Hematopoietic multipotent progenitor cell treated with erythropoietin and hydrocortisone succinate and interleukin-3 and kit ligand, for 8 days (in vitro differentiated cells): Measurements from ENCODE around the gene PRDM11.

Experiments used
- DNase-seq: peaks from one replicate; pipeline ENCODE4 v3.0.0-alpha.2; 2015

The PRDM11 gene

GRCh38 chr11:45142241-45143055 is 4.0 kb upstream of the PRDM11 start:
- no peak for DNase-seq

- DNase-seq, result no peak
These were observed 2.9 kb upstream of the PRDM11 start for GRCh38 chr11:45143494-45143893.

GRCh38 chr11:45144126-45145082 is 2.0 kb upstream of the PRDM11 start:
- DNase-seq, result no peak

GRCh38 chr11:45145083-45145378 is 1.4 kb upstream of the PRDM11 start:
- DNase-seq, result no peak

GRCh38 chr11:45145379-45146071 is 914 bp upstream of the PRDM11 start:
- DNase-seq, result peak; percentile 50

GRCh38 chr11:45147017-45147728 is 734 bp downstream of the PRDM11 start:
- DNase-seq, result peak; percentile 93

- no peak for DNase-seq
These were observed 1.6 kb downstream of the PRDM11 start for GRCh38 chr11:45147891-45148675.

GRCh38 chr11:45149483-45150056 is 3.1 kb downstream of the PRDM11 start:
- no peak for DNase-seq

- DNase-seq, result no peak
These were observed 3.9 kb downstream of the PRDM11 start for GRCh38 chr11:45150301-45150700.

- no peak for DNase-seq
These were observed 4.5 kb downstream of the PRDM11 start for GRCh38 chr11:45150943-45151342.

GRCh38 chr11:45151362-45151982 is 5.0 kb downstream of the PRDM11 start:
- no peak for DNase-seq

GRCh38 chr11:45152740-45153595 is 6.5 kb downstream of the PRDM11 start:
- no peak for DNase-seq

GRCh38 chr11:45154276-45154675 is 7.8 kb downstream of the PRDM11 start:
- DNase-seq, result no peak

GRCh38 chr11:45155058-45155551 is 8.7 kb downstream of the PRDM11 start:
- no peak for DNase-seq

- peak; percentile 15 for DNase-seq
These were observed 9.3 kb downstream of the PRDM11 start for GRCh38 chr11:45155627-45156180.

GRCh38 chr11:45156201-45156600 is 9.8 kb downstream of the PRDM11 start:
- DNase-seq, result no peak

GRCh38 chr11:45156741-45157140 is 10.3 kb downstream of the PRDM11 start:
- no peak for DNase-seq

- DNase-seq, result no peak
These were observed 11.1 kb downstream of the PRDM11 start for GRCh38 chr11:45157247-45158209.
